Astrocyte of the spinal cord (primary cell): ENCODE measurements around the gene GDI2.

ENCODE experiments used
- DNase-seq: peaks from one replicate; pipeline ENCODE4 v3.0.0; 2011; ENCODE audit warnings: low read depth, low spot score
- H3K4me3 ChIP-seq: 2 replicates; pipeline ENCODE4 v1.5.1; 2011; ENCODE audit warnings: low read depth, mild to moderate bottlenecking, low read length, moderate library complexity
- CTCF ChIP-seq: IDR thresholded peaks from 2 replicates; pipeline ENCODE4 v1.5.1; 2012; ENCODE audit warnings: low read depth, mild to moderate bottlenecking, low read length, inconsistent platforms
- in situ Hi-C: cut with HindIII; loops from 2 replicates; pipeline ENCODE4 v1.10.0; 2017; ENCODE audit warnings: low sequenced_read_pairs

GDI2 gene

GRCh38 chr10:5806745-5807144 is 6.5 kb downstream of the GDI2 start:
- in situ Hi-C loops: no loop called here
- no peak for DNase-seq
- TF ChIP-seq CTCF: no peak
- H3K4me3 ChIP-seq: no peak overlapping the region

GRCh38 chr10:5805711-5806110 is 7.5 kb downstream of the GDI2 start:
- in situ Hi-C loops: no loop called here
- H3K4me3 ChIP-seq: no peak overlapping the region
- DNase-seq: no peak
- TF ChIP-seq CTCF: no peak

GRCh38 chr10:5805260-5805659 is 8.0 kb downstream of the GDI2 start:
- no peak for TF ChIP-seq CTCF
- H3K4me3 ChIP-seq: no peak overlapping the region
- in situ Hi-C loops: no loop called here
- no peak for DNase-seq

GRCh38 chr10:5804386-5804785 is 8.8 kb downstream of the GDI2 start:
- no peak for DNase-seq
- in situ Hi-C loops: no loop called here
- TF ChIP-seq CTCF: no peak
- no peak overlapping the region for H3K4me3 ChIP-seq

GRCh38 chr10:5800782-5801181 is 12.5 kb downstream of the GDI2 start:
- in situ Hi-C loops: no loop called here
- no peak for DNase-seq
- no peak for TF ChIP-seq CTCF
- H3K4me3 ChIP-seq: no peak overlapping the region

- no peak for TF ChIP-seq CTCF
- in situ Hi-C loops: no loop called here
- no peak overlapping the region for H3K4me3 ChIP-seq
- DNase-seq: no peak
Observed at GRCh38 chr10:5794236-5794635, 19.0 kb downstream of the GDI2 start.

- H3K4me3 ChIP-seq: no peak overlapping the region
- TF ChIP-seq CTCF: no peak
- in situ Hi-C loops: no loop called here
- no peak for DNase-seq
Observed at GRCh38 chr10:5789626-5790025, 23.6 kb downstream of the GDI2 start.
